CD4-positive, alpha-beta T cell (primary cell): ENCODE measurements around the gene L3MBTL1. TPM values are rescaled to one million over a fixed set of nuclear protein-coding genes. Genes with fewer than 3 reads are reported as not detected.

Experiments used
- ATAC-seq: fragments of 200-7000 bp; cut with Tn5 transposase; one replicate; pipeline ENCODE4 v1.10.0; 2022; ENCODE audit warnings: mild to moderate bottlenecking; ENCODE audit not compliant: poor library complexity
- CTCF ChIA-PET: fragments of 350-600 bp; sonication (Branson Sonifier 250); formaldehyde crosslinking; loops from one replicate; lab custom pipeline; 2021; ENCODE audit warnings: antibody characterized with exemption, inconsistent platforms; lab: Charles Lee
- POLR2A ChIA-PET: fragments of 350-600 bp; sonication (Branson Sonifier 250); formaldehyde crosslinking; loops from one replicate; lab custom pipeline; 2021; ENCODE audit warnings: antibody characterized with exemption, inconsistent platforms; lab: Charles Lee
- DNase-seq, 14 experiments: peaks; one replicate each; pipeline ENCODE4 v3.0.0-alpha.2; 2013 to 2020; ENCODE audit warnings: mixed read lengths in 2 of 14
- H3K27ac ChIP-seq, 2 donors: one replicate each; pipeline versions ENCODE4 v1.5.1 to v1.7.0; 2013; ENCODE audit warnings: low read length in 2 of 2, low read depth in 1 of 2, mild to moderate bottlenecking in 1 of 2
- H3K27me3 ChIP-seq, 2 experiments: 1 replicate in 1 of 2; 2 replicates in 1 of 2; pipeline versions ENCODE4 v1.6.1 to v1.7.0; 2013; ENCODE audit warnings: low read length in 2 of 2, control low read depth in 1 of 2, mild to moderate bottlenecking in 1 of 2, moderate library complexity in 1 of 2; ENCODE audit not compliant: insufficient read depth in 2 of 2, control insufficient read depth in 1 of 2
- H3K36me3 ChIP-seq: one replicate; pipeline ENCODE4 v1.6.1; 2013; ENCODE audit warnings: low read length, control low read depth; ENCODE audit not compliant: insufficient read depth
- H3K4me1 ChIP-seq: one replicate; pipeline ENCODE4 v1.6.1; 2013; ENCODE audit warnings: low read length, control low read depth; ENCODE audit not compliant: insufficient read depth
- H3K4me3 ChIP-seq: one replicate; pipeline ENCODE4 v1.5.1; 2013; ENCODE audit warnings: mild to moderate bottlenecking, low read length, moderate library complexity
- H3K9me3 ChIP-seq, 2 experiments: 1 replicate in 1 of 2; 2 replicates in 1 of 2; pipeline versions ENCODE4 v1.6.1 to v1.7.0; 2013; ENCODE audit warnings: low read length in 2 of 2, mild to moderate bottlenecking in 2 of 2, control low read depth in 1 of 2, moderate library complexity in 1 of 2; ENCODE audit not compliant: control insufficient read depth in 1 of 2, insufficient read depth in 1 of 2
- H3K27ac Mint-ChIP-seq: one replicate; pipeline ENCODE4 v1.8.0; 2020; ENCODE audit warnings: mixed read lengths
- H3K27me3 Mint-ChIP-seq: one replicate; pipeline ENCODE4 v1.8.0; 2021; ENCODE audit warnings: mixed read lengths
- H3K36me3 Mint-ChIP-seq: one replicate; pipeline ENCODE4 v1.8.0; 2021; ENCODE audit warnings: low read depth, mixed read lengths
- H3K4me1 Mint-ChIP-seq: one replicate; pipeline ENCODE4 v1.8.0; 2021; ENCODE audit warnings: low read depth, mixed read lengths
- H3K4me3 Mint-ChIP-seq: one replicate; pipeline ENCODE4 v1.8.0; 2020; ENCODE audit warnings: mild to moderate bottlenecking, mixed read lengths
- H3K9me3 Mint-ChIP-seq: one replicate; pipeline ENCODE4 v1.8.0; 2020; ENCODE audit warnings: mixed read lengths
- intact Hi-C, 2 experiments: fragments of 100-400 bp; cut with DNase I in 1 of 2; cut with micrococcal nuclease in 1 of 2; formaldehyde crosslinking; loops; one replicate each; pipeline versions ENCODE4 v1.15.1 to v1.9.0; 2023 to 2025; cut with DNase I, micrococcal nuclease
- total RNA-seq, 174 experiments: library from RNA in 2 of 174; stranded (reverse) in 2 of 174; gene quantifications; one replicate each; pipeline ENCODE4 v1.2.3 and lab custom pipeline; 2021 to 2026
- TF ChIP-seq, protein P1 (sequence below): fragments of 200-600 bp; IDR thresholded peaks from one replicate; pipeline ENCODE4 v1.8.0; 2022; ENCODE audit warnings: antibody characterized with exemption, mild to moderate bottlenecking

The L3MBTL1 gene
- total RNA-seq, 2 experiments from 2014 or later: 10.2 to 10.5 TPM

- no peak for ATAC-seq
- Mint-ChIP-seq H3K36me3 (peaks cover 12% of the 10 kb centered on the region), H3K27ac (no peak overlapping the region), H3K27me3 (no peaks in the 10 kb centered on the region), H3K4me1 (no peaks in the 10 kb centered on the region), H3K4me3 (no peak overlapping the region), H3K9me3 (no peaks in the 10 kb centered on the region)
- H3K27me3 ChIP-seq: no peaks in the 10 kb centered on the region
- intact Hi-C loops: no loop called here
- H3K4me3 ChIP-seq: no peak overlapping the region
- H3K36me3 ChIP-seq: peaks cover 7% of the 10 kb centered on the region
- H3K9me3 ChIP-seq: no peaks in the 10 kb centered on the region
- ChIA-PET POLR2A (no interaction called here), CTCF (no interaction called here)
- H3K4me1 ChIP-seq: no peaks in the 10 kb centered on the region
- H3K27ac ChIP-seq: no peak overlapping the region
- TF ChIP-seq, protein P1, sequence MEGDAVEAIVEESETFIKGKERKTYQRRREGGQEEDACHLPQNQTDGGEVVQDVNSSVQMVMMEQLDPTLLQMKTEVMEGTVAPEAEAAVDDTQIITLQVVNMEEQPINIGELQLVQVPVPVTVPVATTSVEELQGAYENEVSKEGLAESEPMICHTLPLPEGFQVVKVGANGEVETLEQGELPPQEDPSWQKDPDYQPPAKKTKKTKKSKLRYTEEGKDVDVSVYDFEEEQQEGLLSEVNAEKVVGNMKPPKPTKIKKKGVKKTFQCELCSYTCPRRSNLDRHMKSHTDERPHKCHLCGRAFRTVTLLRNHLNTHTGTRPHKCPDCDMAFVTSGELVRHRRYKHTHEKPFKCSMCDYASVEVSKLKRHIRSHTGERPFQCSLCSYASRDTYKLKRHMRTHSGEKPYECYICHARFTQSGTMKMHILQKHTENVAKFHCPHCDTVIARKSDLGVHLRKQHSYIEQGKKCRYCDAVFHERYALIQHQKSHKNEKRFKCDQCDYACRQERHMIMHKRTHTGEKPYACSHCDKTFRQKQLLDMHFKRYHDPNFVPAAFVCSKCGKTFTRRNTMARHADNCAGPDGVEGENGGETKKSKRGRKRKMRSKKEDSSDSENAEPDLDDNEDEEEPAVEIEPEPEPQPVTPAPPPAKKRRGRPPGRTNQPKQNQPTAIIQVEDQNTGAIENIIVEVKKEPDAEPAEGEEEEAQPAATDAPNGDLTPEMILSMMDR: no peak
- no peak for DNase-seq
These were observed 33.2 kb downstream of the L3MBTL1 start for GRCh38 chr20:43540673-43541060.

DNA sequence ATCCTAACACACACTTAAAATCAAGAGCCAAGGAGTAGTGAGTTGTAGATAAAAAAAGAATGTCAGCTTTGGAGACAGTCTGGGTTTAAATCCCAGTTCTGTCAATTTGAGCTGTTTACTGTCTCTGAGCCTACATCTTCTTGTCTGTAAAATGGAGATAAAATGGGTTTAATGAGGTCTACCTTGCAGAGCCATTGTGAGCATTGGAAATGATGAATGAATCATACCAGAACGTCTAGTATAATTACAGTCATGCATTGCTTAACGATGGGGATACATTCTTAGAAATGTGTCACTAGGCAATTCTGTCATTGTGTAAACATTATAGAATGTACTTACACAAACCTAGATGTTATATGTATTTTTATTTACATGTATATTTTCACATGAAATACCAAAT is 33.7 kb downstream of the L3MBTL1 start:
- POLR2A ChIA-PET: no interaction called here
- CTCF ChIA-PET: no interaction called here
- H3K27ac Mint-ChIP-seq: no peak overlapping the region

GRCh38 chr20:43542161-43542560 is 34.7 kb downstream of the L3MBTL1 start:
- ChIA-PET CTCF (no interaction called here), POLR2A (no interaction called here)
- Histone ChIP-seq H3K4me3 (no peak overlapping the region), H3K27ac (no peak overlapping the region), H3K36me3 (peaks cover 7% of the 10 kb centered on the region), H3K9me3 (no peaks in the 10 kb centered on the region), H3K27me3 (no peaks in the 10 kb centered on the region), H3K4me1 (no peaks in the 10 kb centered on the region)
- DNase-seq (no peak), ATAC-seq (no peak)
- H3K4me1 Mint-ChIP-seq: no peaks in the 10 kb centered on the region
- peaks cover 15% of the 10 kb centered on the region for H3K36me3 Mint-ChIP-seq
- TF ChIP-seq, protein P1: no peak
- no peaks in the 10 kb centered on the region for H3K9me3 Mint-ChIP-seq
- intact Hi-C loops: no loop called here
- H3K27ac Mint-ChIP-seq: no peak overlapping the region
- H3K4me3 Mint-ChIP-seq: no peak overlapping the region
- no peaks in the 10 kb centered on the region for H3K27me3 Mint-ChIP-seq

More for the DNA sequence above, 33.7 kb downstream of the L3MBTL1 start:
- DNase-seq (no peak), ATAC-seq (no peak)
- Mint-ChIP-seq H3K9me3 (no peaks in the 10 kb centered on the region), H3K27me3 (no peaks in the 10 kb centered on the region), H3K36me3 (peaks cover 15% of the 10 kb centered on the region), H3K4me3 (no peak overlapping the region), H3K4me1 (no peaks in the 10 kb centered on the region)
- Histone ChIP-seq H3K36me3 (peaks cover 7% of the 10 kb centered on the region), H3K27me3 (no peaks in the 10 kb centered on the region), H3K9me3 (no peaks in the 10 kb centered on the region), H3K4me1 (no peaks in the 10 kb centered on the region), H3K4me3 (no peak overlapping the region), H3K27ac (no peak overlapping the region)
- intact Hi-C loops: no loop called here
- TF ChIP-seq, protein P1: no peak
